Liver (tissue), 9 donors: ENCODE data around the gene HPCAL4. TPM values are rescaled to one million over a fixed set of nuclear protein-coding genes. Genes with fewer than 3 reads are reported as not detected.

Source experiments
- DNase-seq: peaks from one replicate; pipeline ENCODE4 v3.0.0-alpha.2; 2017; ENCODE audit warnings: low spot score
- H3K27ac ChIP-seq, 2 donors: one replicate each; pipeline ENCODE4 v1.7.0; 2013; ENCODE audit warnings: inconsistent platforms in 2 of 2, low read length in 2 of 2, control low read depth in 1 of 2, low read depth in 1 of 2, mild to moderate bottlenecking in 1 of 2
- H3K27me3 ChIP-seq, 4 donors: one replicate each; pipeline versions ENCODE4 v1.6.1 to v1.7.0; 2013; ENCODE audit warnings: low read length in 3 of 4, inconsistent platforms in 1 of 4, mild to moderate bottlenecking in 1 of 4, moderate library complexity in 1 of 4; ENCODE audit not compliant: control insufficient read depth in 4 of 4, insufficient read depth in 4 of 4
- H3K36me3 ChIP-seq, 4 donors: one replicate each; pipeline versions ENCODE4 v1.6.1 to v1.7.0; 2013; ENCODE audit warnings: low read length in 3 of 4, mild to moderate bottlenecking in 3 of 4, low read depth in 1 of 4, moderate library complexity in 1 of 4; ENCODE audit not compliant: control insufficient read depth in 4 of 4, insufficient read depth in 3 of 4
- H3K4me1 ChIP-seq, 4 donors: one replicate each; pipeline versions ENCODE4 v1.6.1 to v1.7.0; 2013; ENCODE audit warnings: low read length in 3 of 4, mild to moderate bottlenecking in 3 of 4, moderate library complexity in 1 of 4; ENCODE audit not compliant: control insufficient read depth in 4 of 4, insufficient read depth in 4 of 4
- H3K4me3 ChIP-seq, 3 donors: one replicate each; pipeline versions ENCODE4 v1.6.1 to v1.7.0; 2013; ENCODE audit warnings: low read length in 3 of 3, control low read depth in 1 of 3, low read depth in 1 of 3, mild to moderate bottlenecking in 1 of 3
- H3K9ac ChIP-seq, 2 donors: one replicate each; pipeline ENCODE4 v1.7.0; 2013; ENCODE audit warnings: low read length in 2 of 2, mild to moderate bottlenecking in 2 of 2, moderate library complexity in 2 of 2, control low read depth in 1 of 2, low read depth in 1 of 2
- H3K9me3 ChIP-seq, 4 donors: one replicate each; pipeline versions ENCODE4 v1.6.1 to v1.7.0; 2013; ENCODE audit warnings: low read length in 3 of 4; ENCODE audit not compliant: control insufficient read depth in 4 of 4
- EGR1 ChIP-seq, 2 donors: IDR thresholded peaks; 2 replicates each; pipeline ENCODE4 v1.6.1; 2016 to 2018; ENCODE audit warnings: antibody characterized with exemption in 2 of 2, low read depth in 2 of 2
- FOXA1 ChIP-seq: IDR thresholded peaks from 2 replicates; pipeline ENCODE4 v1.6.1; 2016; ENCODE audit warnings: antibody characterized with exemption
- GABPA ChIP-seq, 2 donors: IDR thresholded peaks in 1 of 2; conservative IDR thresholded peaks in 1 of 2; 2 replicates each; pipeline ENCODE4 v1.6.1; 2016; ENCODE audit warnings: antibody characterized with exemption in 2 of 2, mild to moderate bottlenecking in 1 of 2, moderate library complexity in 1 of 2
- HNF4A ChIP-seq, 2 donors: conservative IDR thresholded peaks; 2 replicates each; pipeline ENCODE4 v1.6.1; 2016; ENCODE audit warnings: antibody characterized with exemption in 2 of 2, mild to moderate bottlenecking in 2 of 2
- HNF4G ChIP-seq: IDR thresholded peaks from 2 replicates; pipeline ENCODE4 v1.6.1; 2016; ENCODE audit warnings: antibody characterized with exemption
- JUND ChIP-seq, 2 donors: IDR thresholded peaks; 2 replicates each; pipeline ENCODE4 v1.6.1; 2016; ENCODE audit warnings: antibody characterized with exemption in 2 of 2
- NR2F2 ChIP-seq: IDR thresholded peaks from 2 replicates; pipeline ENCODE4 v1.6.1; 2016; ENCODE audit warnings: antibody characterized with exemption
- RAD21 ChIP-seq, 2 donors: IDR thresholded peaks; 2 replicates each; pipeline ENCODE4 v1.6.1; 2016; ENCODE audit warnings: antibody characterized with exemption in 2 of 2, mild to moderate bottlenecking in 2 of 2
- RXRA ChIP-seq, 2 donors: IDR thresholded peaks; 2 replicates each; pipeline ENCODE4 v1.6.1; 2017 to 2018; ENCODE audit warnings: antibody characterized with exemption in 2 of 2, mild to moderate bottlenecking in 1 of 2
- SP1 ChIP-seq: IDR thresholded peaks from 2 replicates; pipeline ENCODE4 v1.6.1; 2018; ENCODE audit warnings: antibody characterized with exemption, mild to moderate bottlenecking
- TAF1 ChIP-seq: conservative IDR thresholded peaks from 2 replicates; pipeline ENCODE4 v1.6.1; 2016; ENCODE audit warnings: antibody characterized with exemption, mild to moderate bottlenecking
- YY1 ChIP-seq: IDR thresholded peaks from 2 replicates; pipeline ENCODE4 v1.6.1; 2016; ENCODE audit warnings: antibody characterized with exemption, mild to moderate bottlenecking
- ZBTB33 ChIP-seq: IDR thresholded peaks from 2 replicates; pipeline ENCODE4 v1.6.1; 2016; ENCODE audit warnings: antibody characterized with exemption
- WGBS: extraction: QIAGEN DNeasy Blood & Tissue Kit; methylation state at CpG from one replicate; pipeline ENCODE4 v1.1.7; 2013; 5-methylcytosine and 5-hydroxymethylcytosine counted together
- polyA plus RNA-seq, 2 donors: library from polyadenylated mRNA; stranded (reverse) in 1 of 2; unstranded in 1 of 2; fragments of 200-250 nt in 1 of 2; fragments of >200 nt in 1 of 2; fragmentation: Nextera tagmentation in 1 of 2; extraction: Ambion mirVana in 1 of 2; gene quantifications; one replicate each; pipeline versions ENCODE4 v1.2.1 to v1.2.3, GENCODE V29; 2013 to 2015
- total RNA-seq, 2 donors: library from RNA; depleted of rRNA; stranded (reverse); fragments of >200 nt; gene quantifications; one replicate each; pipeline ENCODE4 v1.2.3, GENCODE V29; 2014
- TF ChIP-seq, protein P1 (sequence below): IDR thresholded peaks from 2 replicates; pipeline ENCODE4 v1.6.1; 2016; ENCODE audit warnings: antibody characterized with exemption
- TF ChIP-seq, protein P2 (sequence below): IDR thresholded peaks from 2 replicates; pipeline ENCODE4 v1.6.1; 2016; ENCODE audit warnings: antibody characterized with exemption, mild to moderate bottlenecking
- TF ChIP-seq, protein P3 (sequence below): IDR thresholded peaks from 2 replicates; pipeline ENCODE4 v1.6.1; 2016; ENCODE audit warnings: antibody characterized with exemption
- TF ChIP-seq, protein P4 (sequence below): fragments of 150-350 bp; IDR thresholded peaks from 2 replicates; pipeline ENCODE4 v1.5.1; 2017; ENCODE audit warnings: improper control_type of control experiment, low read depth, low read length; ENCODE audit not compliant: missing input control
- donor health status: healthy.
- donor health status: healthy.
- donor health status: healthy.
- donor health status: healthy.
- donor health status: healthy.

The HPCAL4 gene
- total and polyA plus RNA-seq, 4 donors: not detected

DNA sequence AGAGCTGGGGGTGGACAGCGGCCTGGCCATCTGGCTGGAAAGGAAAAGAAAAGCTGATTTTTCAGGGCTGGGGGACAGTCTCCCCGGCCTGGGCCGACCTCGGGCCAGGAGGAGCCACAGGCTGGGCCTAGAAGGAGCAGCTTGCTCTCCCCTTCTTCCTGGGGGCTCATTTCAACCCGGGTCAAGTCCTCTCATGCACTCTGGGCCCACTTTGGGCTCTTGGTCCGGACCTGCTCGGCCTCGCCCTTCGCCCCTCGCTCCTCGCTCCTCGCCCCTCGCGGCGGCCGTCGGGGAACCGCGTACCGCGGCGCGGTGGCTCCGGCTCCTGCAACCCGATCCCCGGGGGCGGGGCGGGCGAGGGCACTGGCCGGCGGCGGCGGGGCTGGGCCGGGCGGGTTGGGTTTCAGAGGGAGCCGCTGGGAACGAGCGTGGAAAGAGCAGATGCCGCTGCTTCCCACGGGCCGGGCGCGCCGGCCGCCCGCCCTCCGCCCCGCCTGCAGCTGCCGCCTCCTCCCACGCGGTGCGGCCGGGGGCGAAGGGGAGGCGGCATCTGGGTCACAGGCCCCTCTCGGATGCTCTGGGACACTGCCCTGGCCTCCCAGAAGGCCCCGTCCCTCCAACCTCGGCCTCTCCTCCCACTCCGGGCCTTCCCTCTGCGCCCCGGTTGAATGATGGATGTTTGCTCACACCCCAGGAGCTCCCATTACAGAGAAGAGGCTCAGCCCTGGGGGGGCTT, 58.4 kb downstream of the HPCAL4 start:
- WGBS: 23% methylated on average over 61 of the region's 61 CpGs
- H3K27ac ChIP-seq: peak overlapping the region; percentile 26 to 34
- peaks cover 0 to 9% (median 2%) of the 10 kb centered on the region in 4 donors for H3K27me3 ChIP-seq
- no peak for DNase-seq
- H3K4me3 ChIP-seq: peak overlapping the region in 1 of 3 donors; percentile 1
- H3K9me3 ChIP-seq: no peaks in the 10 kb centered on the region
- TF ChIP-seq NR2F2 (no peak), JUND (IDR thresholded peaks at IDR 0.05) (no peak), EGR1 (IDR thresholded peaks at IDR 0.05; ENCODE audit: low read depth in 2 of 2) (no peak), YY1 (no peak), ZBTB33 (no peak), HNF4G (no peak), TAF1 (no peak), SP1 (no peak), RXRA (IDR thresholded peaks at IDR 0.05) (no peak), GABPA (IDR thresholded peaks at IDR 0.05 in 1 of 2, conservative IDR thresholded peaks at IDR 0.05 in 1 of 2) (no peak), FOXA1 (no peak), RAD21 (IDR thresholded peaks at IDR 0.05) (no peak), HNF4A (conservative IDR thresholded peaks at IDR 0.05) (no peak)
- TF ChIP-seq, protein P1, sequence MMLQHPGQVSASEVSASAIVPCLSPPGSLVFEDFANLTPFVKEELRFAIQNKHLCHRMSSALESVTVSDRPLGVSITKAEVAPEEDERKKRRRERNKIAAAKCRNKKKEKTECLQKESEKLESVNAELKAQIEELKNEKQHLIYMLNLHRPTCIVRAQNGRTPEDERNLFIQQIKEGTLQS: no peak
- TF ChIP-seq, protein P2, sequence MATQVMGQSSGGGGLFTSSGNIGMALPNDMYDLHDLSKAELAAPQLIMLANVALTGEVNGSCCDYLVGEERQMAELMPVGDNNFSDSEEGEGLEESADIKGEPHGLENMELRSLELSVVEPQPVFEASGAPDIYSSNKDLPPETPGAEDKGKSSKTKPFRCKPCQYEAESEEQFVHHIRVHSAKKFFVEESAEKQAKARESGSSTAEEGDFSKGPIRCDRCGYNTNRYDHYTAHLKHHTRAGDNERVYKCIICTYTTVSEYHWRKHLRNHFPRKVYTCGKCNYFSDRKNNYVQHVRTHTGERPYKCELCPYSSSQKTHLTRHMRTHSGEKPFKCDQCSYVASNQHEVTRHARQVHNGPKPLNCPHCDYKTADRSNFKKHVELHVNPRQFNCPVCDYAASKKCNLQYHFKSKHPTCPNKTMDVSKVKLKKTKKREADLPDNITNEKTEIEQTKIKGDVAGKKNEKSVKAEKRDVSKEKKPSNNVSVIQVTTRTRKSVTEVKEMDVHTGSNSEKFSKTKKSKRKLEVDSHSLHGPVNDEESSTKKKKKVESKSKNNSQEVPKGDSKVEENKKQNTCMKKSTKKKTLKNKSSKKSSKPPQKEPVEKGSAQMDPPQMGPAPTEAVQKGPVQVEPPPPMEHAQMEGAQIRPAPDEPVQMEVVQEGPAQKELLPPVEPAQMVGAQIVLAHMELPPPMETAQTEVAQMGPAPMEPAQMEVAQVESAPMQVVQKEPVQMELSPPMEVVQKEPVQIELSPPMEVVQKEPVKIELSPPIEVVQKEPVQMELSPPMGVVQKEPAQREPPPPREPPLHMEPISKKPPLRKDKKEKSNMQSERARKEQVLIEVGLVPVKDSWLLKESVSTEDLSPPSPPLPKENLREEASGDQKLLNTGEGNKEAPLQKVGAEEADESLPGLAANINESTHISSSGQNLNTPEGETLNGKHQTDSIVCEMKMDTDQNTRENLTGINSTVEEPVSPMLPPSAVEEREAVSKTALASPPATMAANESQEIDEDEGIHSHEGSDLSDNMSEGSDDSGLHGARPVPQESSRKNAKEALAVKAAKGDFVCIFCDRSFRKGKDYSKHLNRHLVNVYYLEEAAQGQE: no peak
- TF ChIP-seq, protein P3, sequence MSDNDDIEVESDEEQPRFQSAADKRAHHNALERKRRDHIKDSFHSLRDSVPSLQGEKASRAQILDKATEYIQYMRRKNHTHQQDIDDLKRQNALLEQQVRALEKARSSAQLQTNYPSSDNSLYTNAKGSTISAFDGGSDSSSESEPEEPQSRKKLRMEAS: no peak
- TF ChIP-seq, protein P4, sequence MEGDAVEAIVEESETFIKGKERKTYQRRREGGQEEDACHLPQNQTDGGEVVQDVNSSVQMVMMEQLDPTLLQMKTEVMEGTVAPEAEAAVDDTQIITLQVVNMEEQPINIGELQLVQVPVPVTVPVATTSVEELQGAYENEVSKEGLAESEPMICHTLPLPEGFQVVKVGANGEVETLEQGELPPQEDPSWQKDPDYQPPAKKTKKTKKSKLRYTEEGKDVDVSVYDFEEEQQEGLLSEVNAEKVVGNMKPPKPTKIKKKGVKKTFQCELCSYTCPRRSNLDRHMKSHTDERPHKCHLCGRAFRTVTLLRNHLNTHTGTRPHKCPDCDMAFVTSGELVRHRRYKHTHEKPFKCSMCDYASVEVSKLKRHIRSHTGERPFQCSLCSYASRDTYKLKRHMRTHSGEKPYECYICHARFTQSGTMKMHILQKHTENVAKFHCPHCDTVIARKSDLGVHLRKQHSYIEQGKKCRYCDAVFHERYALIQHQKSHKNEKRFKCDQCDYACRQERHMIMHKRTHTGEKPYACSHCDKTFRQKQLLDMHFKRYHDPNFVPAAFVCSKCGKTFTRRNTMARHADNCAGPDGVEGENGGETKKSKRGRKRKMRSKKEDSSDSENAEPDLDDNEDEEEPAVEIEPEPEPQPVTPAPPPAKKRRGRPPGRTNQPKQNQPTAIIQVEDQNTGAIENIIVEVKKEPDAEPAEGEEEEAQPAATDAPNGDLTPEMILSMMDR: no peak
- H3K4me1 ChIP-seq: peaks cover 0 to 4% (median 0%) of the 10 kb centered on the region in 4 donors
- no peak overlapping the region for H3K9ac ChIP-seq
- H3K36me3 ChIP-seq: no peaks in the 10 kb centered on the region
